ENCODE results near the gene MGMT. TPM values are rescaled to one million over a fixed set of nuclear protein-coding genes. Genes with fewer than 3 reads are reported as not detected.

MGMT gene
- total RNA-seq, 2 donors from 2014 or later = 41.1 to 50.4 TPM

DNA sequence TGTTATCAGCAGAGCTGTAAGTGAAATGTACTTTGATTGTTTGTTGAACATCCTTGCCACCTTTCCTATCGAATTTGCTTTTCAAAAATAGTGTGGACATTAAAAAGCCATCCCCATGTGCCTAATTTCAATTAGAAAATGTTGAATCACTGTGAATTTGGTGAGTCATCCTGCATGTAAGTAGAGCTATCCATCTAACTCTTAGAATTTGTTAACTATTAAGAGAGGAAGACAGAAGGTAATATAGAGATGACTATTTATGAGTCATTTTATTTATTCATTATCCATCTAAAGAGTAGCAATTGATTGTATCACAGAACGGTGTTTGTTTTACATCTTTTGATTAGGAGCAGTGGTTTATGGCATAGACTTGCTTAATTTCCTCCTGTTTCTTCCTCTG lies 154.7 kb downstream of the MGMT start:
- Histone ChIP-seq H3K27ac (no peak overlapping the region), H3K4me1 (replicated peaks) (no peaks in the 10 kb centered on the region), H3K36me3 (no peaks in the 10 kb centered on the region), H3K4me3 (no peak overlapping the region), H3K27me3 (replicated peaks; ENCODE audit: insufficient read depth) (no peaks in the 10 kb centered on the region), H3K9me3 (no peaks in the 10 kb centered on the region)
- intact Hi-C loops (cut with DNase I) = no loop called here
- WGBS = 67% methylated on average over 2 of the region's 2 CpGs
- TF ChIP-seq POLR2A (IDR thresholded peaks at IDR 0.05) (no peak), POLR2AphosphoS5 (IDR thresholded peaks at IDR 0.05) (no peak)
- TF ChIP-seq, protein P1, sequence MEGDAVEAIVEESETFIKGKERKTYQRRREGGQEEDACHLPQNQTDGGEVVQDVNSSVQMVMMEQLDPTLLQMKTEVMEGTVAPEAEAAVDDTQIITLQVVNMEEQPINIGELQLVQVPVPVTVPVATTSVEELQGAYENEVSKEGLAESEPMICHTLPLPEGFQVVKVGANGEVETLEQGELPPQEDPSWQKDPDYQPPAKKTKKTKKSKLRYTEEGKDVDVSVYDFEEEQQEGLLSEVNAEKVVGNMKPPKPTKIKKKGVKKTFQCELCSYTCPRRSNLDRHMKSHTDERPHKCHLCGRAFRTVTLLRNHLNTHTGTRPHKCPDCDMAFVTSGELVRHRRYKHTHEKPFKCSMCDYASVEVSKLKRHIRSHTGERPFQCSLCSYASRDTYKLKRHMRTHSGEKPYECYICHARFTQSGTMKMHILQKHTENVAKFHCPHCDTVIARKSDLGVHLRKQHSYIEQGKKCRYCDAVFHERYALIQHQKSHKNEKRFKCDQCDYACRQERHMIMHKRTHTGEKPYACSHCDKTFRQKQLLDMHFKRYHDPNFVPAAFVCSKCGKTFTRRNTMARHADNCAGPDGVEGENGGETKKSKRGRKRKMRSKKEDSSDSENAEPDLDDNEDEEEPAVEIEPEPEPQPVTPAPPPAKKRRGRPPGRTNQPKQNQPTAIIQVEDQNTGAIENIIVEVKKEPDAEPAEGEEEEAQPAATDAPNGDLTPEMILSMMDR (IDR thresholded peaks at IDR 0.05) = no peak
- DNase-seq (ENCODE audit: low spot score) = no peak

DNA sequence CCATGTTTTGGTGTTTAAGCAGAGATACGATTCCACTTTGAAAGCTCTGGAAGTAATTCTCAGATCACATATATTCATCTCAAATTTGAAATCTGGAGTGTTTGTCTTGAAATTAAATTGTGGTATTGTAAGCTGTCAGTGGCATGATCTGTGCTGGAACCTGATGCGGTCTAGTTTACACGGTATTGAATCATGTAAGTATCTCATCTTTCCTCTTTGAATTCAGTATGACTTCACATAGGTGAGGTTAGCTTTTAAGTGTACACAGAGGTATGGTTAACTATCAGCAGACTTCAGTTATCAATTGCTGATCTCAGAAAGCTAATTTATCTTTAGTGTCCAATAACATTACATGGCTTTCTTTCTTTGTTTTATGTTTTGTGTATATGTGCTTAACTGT lies 155.2 kb downstream of the MGMT start:
- 61% methylated on average over 3 of the region's 3 CpGs for WGBS
- Histone ChIP-seq H3K27ac (no peak overlapping the region), H3K27me3 (replicated peaks; ENCODE audit: insufficient read depth) (no peaks in the 10 kb centered on the region), H3K36me3 (no peaks in the 10 kb centered on the region), H3K9me3 (no peaks in the 10 kb centered on the region), H3K4me3 (no peak overlapping the region), H3K4me1 (replicated peaks) (no peaks in the 10 kb centered on the region)
- DNase-seq (ENCODE audit: low spot score) = no peak
- intact Hi-C loops (cut with DNase I) = no loop called here
- TF ChIP-seq POLR2AphosphoS5 (IDR thresholded peaks at IDR 0.05) = no peak
- TF ChIP-seq POLR2A (IDR thresholded peaks at IDR 0.05) = no peak
- TF ChIP-seq, protein P1 (IDR thresholded peaks at IDR 0.05) = no peak

DNA sequence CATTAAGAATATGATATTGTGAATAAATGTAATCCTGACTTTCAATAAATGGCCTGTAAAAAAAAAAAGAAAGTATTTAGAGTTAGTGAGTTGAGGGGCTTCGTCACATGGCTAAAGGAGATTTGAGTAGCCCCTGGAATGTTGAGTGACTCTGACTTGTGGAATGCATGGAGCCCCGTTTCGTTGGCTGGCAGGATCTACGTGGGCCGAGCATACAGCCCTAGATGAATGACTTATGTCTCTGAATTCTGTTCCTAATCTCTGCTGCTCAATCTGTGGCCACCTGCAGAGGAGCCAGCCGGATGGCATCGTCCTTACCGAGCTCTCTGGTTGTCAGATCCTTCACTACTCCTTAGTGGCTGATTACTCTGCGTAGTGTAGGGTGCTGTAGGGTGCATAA lies 155.7 kb downstream of the MGMT start:
- intact Hi-C loops (cut with DNase I) = no loop called here
- Histone ChIP-seq H3K27ac (no peak overlapping the region), H3K9me3 (no peaks in the 10 kb centered on the region), H3K4me3 (no peak overlapping the region), H3K4me1 (replicated peaks) (no peaks in the 10 kb centered on the region), H3K27me3 (replicated peaks; ENCODE audit: insufficient read depth) (no peaks in the 10 kb centered on the region), H3K36me3 (no peaks in the 10 kb centered on the region)
- no peak for TF ChIP-seq POLR2A (IDR thresholded peaks at IDR 0.05)
- TF ChIP-seq POLR2AphosphoS5 (IDR thresholded peaks at IDR 0.05) = no peak
- TF ChIP-seq, protein P1 (IDR thresholded peaks at IDR 0.05) = no peak
- no peak for DNase-seq (ENCODE audit: low spot score)
- 71% methylated on average over 9 of the region's 9 CpGs for WGBS

DNA sequence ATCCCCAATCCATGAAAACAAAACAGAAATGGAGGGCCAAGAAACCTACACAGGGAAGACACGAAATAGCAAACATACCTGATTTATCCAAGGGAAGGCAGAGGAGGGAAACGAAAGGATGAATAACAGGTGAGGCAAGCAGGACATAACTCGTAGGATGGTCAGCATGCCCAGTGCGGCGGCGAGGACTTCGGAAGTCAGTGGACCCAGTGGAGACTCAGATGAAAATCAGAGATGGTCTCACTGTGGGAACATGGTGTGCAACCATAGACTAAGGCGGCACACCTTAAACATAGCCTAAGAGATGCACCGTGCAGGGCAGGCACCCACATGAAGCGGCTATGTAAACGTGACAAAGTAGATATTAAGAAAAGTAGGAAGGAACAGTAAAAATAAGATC lies 157.5 kb downstream of the MGMT start:
- DNase-seq (ENCODE audit: low spot score) = no peak
- TF ChIP-seq POLR2A (IDR thresholded peaks at IDR 0.05) (no peak), POLR2AphosphoS5 (IDR thresholded peaks at IDR 0.05) (no peak)
- TF ChIP-seq, protein P1 (IDR thresholded peaks at IDR 0.05) = no peak
- whole genome bisulfite sequencing = 70% methylated on average over 11 of the region's 11 CpGs

DNA sequence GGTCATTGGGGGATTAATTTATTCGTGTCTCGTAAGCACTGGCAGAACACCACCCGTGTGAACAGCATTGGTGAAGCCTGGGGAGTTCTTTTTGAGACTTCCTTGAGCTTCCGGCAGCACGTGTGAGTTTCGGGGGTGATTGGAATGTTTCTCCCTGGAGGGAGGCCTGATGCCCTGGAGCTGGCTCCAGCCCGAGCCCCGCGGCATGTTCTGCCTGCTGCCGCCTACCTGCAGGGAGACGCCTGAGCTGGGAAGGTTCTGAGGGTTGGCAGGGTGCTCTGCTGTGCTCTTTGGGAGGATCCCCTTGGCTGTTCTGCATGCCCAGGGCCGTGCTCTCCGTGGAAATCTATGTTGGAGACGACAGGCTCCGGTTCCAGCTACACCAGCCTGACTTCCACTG lies 159.3 kb downstream of the MGMT start:
- no peak for DNase-seq (ENCODE audit: low spot score)
- WGBS = 95% methylated on average over 14 of the region's 15 CpGs

More for the DNA sequence above, 157.5 kb downstream of the MGMT start:
- H3K36me3 ChIP-seq = no peaks in the 10 kb centered on the region
- H3K4me1 ChIP-seq (replicated peaks) = no peaks in the 10 kb centered on the region
- H3K4me3 ChIP-seq = no peak overlapping the region
- no peak overlapping the region for H3K27ac ChIP-seq
- H3K9me3 ChIP-seq = no peaks in the 10 kb centered on the region
- H3K27me3 ChIP-seq (replicated peaks; ENCODE audit: insufficient read depth) = no peaks in the 10 kb centered on the region
- intact Hi-C loops (cut with DNase I) = no loop called here

More for the DNA sequence above, 159.3 kb downstream of the MGMT start:
- Histone ChIP-seq H3K4me3 (no peak overlapping the region), H3K27ac (no peak overlapping the region), H3K36me3 (no peaks in the 10 kb centered on the region), H3K9me3 (no peaks in the 10 kb centered on the region), H3K27me3 (replicated peaks; ENCODE audit: insufficient read depth) (no peaks in the 10 kb centered on the region), H3K4me1 (replicated peaks) (no peaks in the 10 kb centered on the region)
- intact Hi-C loops (cut with DNase I) = no loop called here
- TF ChIP-seq POLR2AphosphoS5 (IDR thresholded peaks at IDR 0.05) (no peak), POLR2A (IDR thresholded peaks at IDR 0.05) (no peak)
- TF ChIP-seq, protein P1 (IDR thresholded peaks at IDR 0.05) = no peak
